Measurements from ENCODE around the gene FBH1. TPM values are rescaled to one million over a fixed set of nuclear protein-coding genes. Genes with fewer than 3 reads are reported as not detected.

The FBH1 gene
- total and polyA plus RNA-seq, 9 of the 15 experiments (the other 6 are each of a cell fraction or from before 2014, with no cell fraction given): 13.4 to 108 (median 77.8) TPM

GRCh38 chr10:5981529-5981928 lies 91.5 kb downstream of the FBH1 start (continued):
- TF ChIP-seq KAT8 (IDR thresholded peaks at IDR 0.05; ENCODE audit: low read depth) (no peak), KLF13 (tag; IDR thresholded peaks at IDR 0.05; ENCODE audit: borderline replicate concordance, low read depth) (no peak), ELK1 (CRISPR knock-in tag; IDR thresholded peaks at IDR 0.05) (no peak), DEAF1 (CRISPR knock-in tag; IDR thresholded peaks at IDR 0.05) (no peak), CREB1 (IDR thresholded peaks at IDR 0.05) (no peak; the same call in 1 of the 2 replicates), CREB1 (CRISPR knock-in tag; IDR thresholded peaks at IDR 0.05) (peak; percentile 49; the same call in 1 of the 2 replicates), CCNT2 (IDR thresholded peaks at IDR 0.05; ENCODE audit: borderline replicate concordance, extremely low read depth, insufficient read length, low read depth, low read length) (peak; percentile 48), ZNF639 (CRISPR knock-in tag; conservative IDR thresholded peaks at IDR 0.05 in 1 of 2, IDR thresholded peaks at IDR 0.05 in 1 of 2) (0 out of 4 replicates have a peak, but pooled peaks of 1 of the 2 experiments have one; percentile 41), CBFA2T2 (conservative IDR thresholded peaks at IDR 0.05) (peak; percentile 87), TRIM24 (IDR thresholded peaks at IDR 0.05) (peak; percentile 58 to 78; a peak in 3 of 4 replicates), MAFG (tag; conservative IDR thresholded peaks at IDR 0.05) (peak; percentile 17; the same call in 1 of the 2 replicates), ZBTB7A (IDR thresholded peaks at IDR 0.05; ENCODE audit: borderline replicate concordance, control insufficient read depth, low read depth, low read length) (peak; percentile 13; the same call in 1 of the 2 replicates), SMARCE1 (IDR thresholded peaks at IDR 0.05) (peak; percentile 50; the same call in 1 of the 2 replicates), TCF7L2 (IDR thresholded peaks at IDR 0.05; ENCODE audit: low read depth, low read length) (no peak), SMAD4 (CRISPR knock-in tag; conservative IDR thresholded peaks at IDR 0.05) (peak; percentile 38; the same call in 1 of the 2 replicates), FOXJ2 (tag; IDR thresholded peaks at IDR 0.05) (no peak), CTBP1 (IDR thresholded peaks at IDR 0.05; ENCODE audit: borderline replicate concordance) (peak; percentile 73; the same call in 1 of the 2 replicates), CBX1 (IDR thresholded peaks at IDR 0.05; ENCODE audit: low read depth) (no peak), YY1 (IDR thresholded peaks at IDR 0.05; ENCODE audit: borderline replicate concordance in 1 of 3, control insufficient read depth in 1 of 3, extremely low read depth in 1 of 3, insufficient read depth in 3 of 3, insufficient read length in 1 of 3, insufficient replicate concordance in 2 of 3, low read depth in 1 of 3, low read length in 2 of 3) (peak in 1 of 3 experiments; percentile 60), ZNF507 (tag; conservative IDR thresholded peaks at IDR 0.05) (no peak), TEAD1 (CRISPR knock-in tag; IDR thresholded peaks at IDR 0.05) (0 out of 4 replicates have a peak, but pooled peaks of 1 of the 2 experiments have one; percentile 20), CTCF (IDR thresholded peaks at IDR 0.05 in 2 of 3, conservative IDR thresholded peaks at IDR 0.05 in 1 of 3; ENCODE audit: insufficient read depth in 2 of 3, low read depth in 1 of 3, low read length in 3 of 3) (peak in 1 of 3 experiments; percentile 7; a peak in 1 of 6 replicates)

All from K562 (cell line).